Mucosa of gallbladder (tissue), 1 donor: ENCODE data around the gene DSCAM. TPM values are rescaled to one million over a fixed set of nuclear protein-coding genes. Genes with fewer than 3 reads are reported as not detected.

ENCODE experiments used
- DNase-seq: peaks from one replicate; pipeline ENCODE4 v3.0.0-alpha.2; 2020; ENCODE audit warnings: low spot score
- total RNA-seq: library from RNA; stranded (reverse); gene quantifications from one replicate; pipeline ENCODE4 v1.2.1, GENCODE V29; 2021
- donor health status: DM: no; HTN: no; CAD: no.

DSCAM gene
- total RNA-seq, 1 donor from 2014 or later = 0.09 TPM

- no peak for DNase-seq
Observed at GRCh38 chr21:40615505-40616376, 231.2 kb downstream of the DSCAM start.

GRCh38 chr21:40613546-40614030 lies 233.4 kb downstream of the DSCAM start:
- DNase-seq = no peak

DNA sequence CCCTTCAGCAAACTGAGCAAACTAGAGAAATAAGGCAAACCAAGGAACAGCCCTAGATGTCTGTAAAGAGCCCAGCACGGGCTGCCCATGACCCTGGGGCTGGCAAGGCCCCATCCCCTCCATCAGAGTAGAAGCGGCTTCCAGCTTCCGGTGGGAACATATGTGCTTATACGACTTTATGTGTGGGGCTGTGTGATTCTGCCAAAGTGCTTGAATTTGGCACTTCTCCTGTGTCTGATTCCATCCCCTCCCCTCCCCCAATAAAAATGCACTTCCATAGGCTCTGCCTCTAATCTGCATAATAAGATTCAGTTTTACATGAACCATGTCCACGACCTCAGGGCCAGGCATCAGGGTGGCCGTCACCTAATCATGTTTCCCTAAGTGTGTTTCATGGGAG lies 236.6 kb downstream of the DSCAM start:
- no peak for DNase-seq

DNA sequence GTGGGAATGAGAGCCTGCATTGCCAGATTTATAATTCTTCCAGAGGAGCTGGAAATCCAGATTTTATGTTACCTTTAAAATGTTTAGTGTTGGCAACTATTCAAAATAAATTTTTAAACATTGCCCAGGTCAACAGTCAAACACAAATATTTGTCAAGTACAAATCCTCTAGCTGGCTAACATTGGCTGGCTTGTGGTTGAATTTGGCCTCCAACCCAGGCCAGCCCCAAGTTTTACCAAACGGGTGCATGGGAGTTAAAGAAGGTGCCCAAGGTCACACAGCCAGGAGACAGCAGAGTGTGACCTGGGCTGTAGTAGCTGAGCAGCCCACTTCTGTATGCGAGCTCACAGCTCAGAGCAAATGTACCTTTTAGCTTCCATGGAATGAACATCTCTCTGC lies 240.6 kb downstream of the DSCAM start:
- no peak for DNase-seq

DNA sequence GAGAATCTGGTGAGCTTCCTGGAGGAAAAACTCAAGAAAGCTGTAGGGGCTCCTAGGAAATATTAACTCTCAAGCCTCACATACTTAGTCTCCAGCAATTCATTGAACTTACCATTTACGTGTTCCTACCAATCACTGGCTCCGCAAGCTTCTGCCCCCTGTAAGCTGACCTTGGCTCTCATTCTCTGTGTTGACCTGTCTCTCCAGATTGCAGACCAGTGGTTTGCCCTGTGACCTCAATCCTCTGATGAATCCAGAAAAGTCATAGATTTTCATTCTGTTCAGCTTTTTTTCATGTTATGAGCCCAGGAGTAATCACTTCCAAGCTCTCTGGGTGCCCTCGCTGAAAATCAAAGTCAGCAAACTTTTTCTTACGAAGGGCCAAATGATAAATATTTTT lies 241.9 kb downstream of the DSCAM start:
- no peak for DNase-seq

GRCh38 chr21:40603774-40604173 lies 243.2 kb downstream of the DSCAM start:
- DNase-seq = no peak

DNA sequence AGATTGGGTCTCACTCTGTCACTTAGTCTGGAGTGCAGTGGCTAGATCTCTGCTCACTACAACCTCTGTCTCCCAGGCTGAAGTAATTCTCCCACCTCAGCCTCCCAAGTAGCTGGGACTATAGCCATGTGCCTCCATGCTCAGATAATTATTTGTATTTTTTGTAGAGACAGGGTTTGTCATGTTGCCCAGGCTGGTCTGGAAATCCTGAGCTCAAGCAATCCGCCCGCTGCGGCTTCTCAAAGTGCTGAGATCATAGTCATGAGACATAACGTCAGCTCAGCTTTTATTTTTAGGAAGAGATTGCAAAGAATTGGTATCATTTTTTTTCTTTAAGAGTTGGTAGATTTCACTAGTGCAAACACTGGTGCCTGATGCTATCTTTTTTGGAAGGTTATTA lies 244.9 kb downstream of the DSCAM start:
- DNase-seq = peak; percentile 33

DNA sequence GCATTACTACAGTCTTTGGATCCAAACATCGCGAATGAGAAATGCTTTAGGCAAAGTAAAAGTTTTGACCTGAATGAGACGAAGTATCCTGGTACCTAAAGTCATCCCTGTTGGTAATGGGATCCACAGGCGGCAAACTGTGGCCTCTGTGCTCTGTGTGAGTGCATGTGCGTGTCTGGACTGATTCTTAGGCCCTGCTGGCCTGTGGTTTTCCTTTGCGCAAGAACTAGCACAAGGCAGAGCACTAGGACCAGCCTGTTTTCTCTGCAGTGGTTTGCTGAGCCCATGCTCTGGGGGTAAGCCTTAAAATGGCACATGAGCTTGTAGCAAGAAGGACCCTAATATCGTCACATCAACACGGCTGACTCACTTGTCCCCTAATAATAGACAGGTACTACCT lies 251.2 kb downstream of the DSCAM start:
- DNase-seq = no peak

DNA sequence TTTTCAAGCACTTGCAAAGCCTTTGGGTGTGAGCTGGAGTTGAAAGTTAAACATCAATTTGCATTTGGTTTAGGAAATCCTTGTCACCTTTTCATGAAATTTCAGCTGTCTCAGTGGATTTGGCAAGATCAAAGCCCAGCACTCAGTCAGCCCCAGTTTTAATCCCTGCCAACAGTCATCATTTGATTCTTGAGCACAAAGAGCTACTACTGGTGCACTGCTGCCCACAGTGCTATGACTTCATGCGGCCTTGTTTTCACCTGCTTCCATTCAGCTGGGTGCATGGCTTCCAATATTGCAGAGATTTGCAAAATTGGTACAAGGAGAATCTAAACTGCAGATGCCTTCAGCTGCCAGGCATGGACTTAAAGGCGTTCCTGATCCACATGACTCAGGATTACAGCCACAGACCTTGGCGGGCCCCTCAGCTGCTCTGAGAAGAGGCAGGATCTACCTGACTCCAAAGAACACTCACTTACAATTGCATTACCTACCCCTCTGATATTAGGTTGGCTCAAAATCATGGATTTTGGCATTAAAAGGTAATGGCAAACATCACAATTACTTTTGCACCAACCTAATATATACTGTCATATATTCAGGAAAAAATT lies 259.1 kb downstream of the DSCAM start:
- no peak for DNase-seq

- no peak for DNase-seq
Observed at GRCh38 chr21:40586575-40586974, 260.4 kb downstream of the DSCAM start.

GRCh38 chr21:40577285-40578043 lies 269.5 kb downstream of the DSCAM start:
- no peak for DNase-seq

GRCh38 chr21:40575976-40576375 lies 271.0 kb downstream of the DSCAM start:
- no peak for DNase-seq

DNA sequence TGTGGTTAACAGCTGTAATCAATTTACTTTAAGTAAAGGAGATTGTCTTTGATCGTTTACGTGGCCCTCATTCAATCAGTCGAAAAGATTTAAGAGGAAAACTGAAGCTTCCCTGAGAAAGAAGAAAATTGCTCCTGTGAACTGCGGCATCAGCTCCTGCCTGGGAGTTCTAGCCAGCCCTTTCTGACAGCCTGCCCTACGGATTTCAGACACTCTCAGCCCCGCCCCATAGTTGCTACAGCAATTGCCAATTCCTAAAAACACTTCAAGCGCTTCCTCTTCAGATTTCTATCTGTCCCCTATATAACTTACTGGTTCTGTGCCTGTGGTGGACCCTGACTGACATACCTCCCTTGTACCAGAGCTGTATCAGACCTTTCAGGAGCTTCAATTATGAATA lies 277.6 kb downstream of the DSCAM start:
- no peak for DNase-seq

- DNase-seq = no peak
Observed at GRCh38 chr21:40568807-40569206, 278.2 kb downstream of the DSCAM start.

- DNase-seq = no peak
Observed at GRCh38 chr21:40567501-40567900, 279.5 kb downstream of the DSCAM start.

- no peak for DNase-seq
Observed at GRCh38 chr21:40566486-40566885, 280.5 kb downstream of the DSCAM start.

DNA sequence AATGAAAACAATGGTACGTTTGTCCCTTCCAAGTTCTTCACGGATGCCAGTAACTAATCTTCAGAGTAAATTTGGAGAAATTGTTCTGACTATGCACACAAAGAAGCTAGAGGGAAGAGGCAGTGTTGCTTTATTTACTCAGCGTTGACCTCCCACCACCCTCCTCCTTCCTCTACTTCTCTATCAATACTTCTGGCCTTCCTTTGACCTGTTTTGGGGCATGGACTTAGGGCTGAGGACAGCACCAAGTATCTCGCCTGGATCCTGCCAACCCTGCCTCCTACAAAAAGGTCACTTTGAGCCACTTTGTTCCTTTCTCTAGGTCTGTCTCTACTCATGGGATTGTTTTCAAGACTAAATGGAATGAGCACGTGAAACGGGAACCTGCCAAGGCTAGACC lies 282.6 kb downstream of the DSCAM start:
- no peak for DNase-seq

GRCh38 chr21:40563900-40564299 lies 283.1 kb downstream of the DSCAM start:
- peak; percentile 49 for DNase-seq

- DNase-seq = no peak
Observed at GRCh38 chr21:40562242-40563002, 284.5 kb downstream of the DSCAM start.

DNA sequence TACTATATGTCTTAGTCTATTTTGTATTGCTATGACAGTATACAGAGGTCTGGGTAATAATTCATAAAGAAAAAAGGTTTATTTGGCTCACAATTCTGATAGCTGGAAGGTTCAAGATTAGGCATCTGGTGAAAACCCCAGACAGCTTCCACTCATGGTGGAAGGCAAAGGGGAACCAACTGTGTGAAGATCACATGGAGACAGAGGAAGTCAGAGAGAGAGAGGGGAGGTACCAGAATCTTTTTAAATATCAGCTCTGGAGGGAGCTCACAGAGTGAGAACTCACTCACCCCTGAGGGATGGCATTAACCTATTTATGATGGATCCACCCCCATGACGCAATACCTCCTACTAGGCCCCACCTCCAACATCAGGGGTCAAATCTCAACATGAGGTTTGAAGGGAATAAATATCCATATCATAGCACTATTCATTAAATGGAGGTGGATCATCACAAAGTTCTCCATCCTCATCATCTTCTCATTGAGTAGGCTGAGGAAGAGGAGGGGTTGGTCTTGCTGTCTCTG lies 290.5 kb downstream of the DSCAM start:
- no peak for DNase-seq

GRCh38 chr21:40555021-40555528 lies 291.9 kb downstream of the DSCAM start:
- DNase-seq = no peak
